T follicular helper cell (primary cell): ENCODE results near the gene STK35.

Source experiments
- DNase-seq: peaks from one replicate; pipeline ENCODE4 v3.0.0-alpha.2; 2020; ENCODE audit warnings: low read depth
- total RNA-seq, 2 experiments: gene quantifications; one replicate each; lab custom pipeline; 2026; lab: John Stamatoyannopoulos, UW

Gene STK35
- 52.3 to 61.2 reads per million in 2 experiments for total RNA-seq

DNA sequence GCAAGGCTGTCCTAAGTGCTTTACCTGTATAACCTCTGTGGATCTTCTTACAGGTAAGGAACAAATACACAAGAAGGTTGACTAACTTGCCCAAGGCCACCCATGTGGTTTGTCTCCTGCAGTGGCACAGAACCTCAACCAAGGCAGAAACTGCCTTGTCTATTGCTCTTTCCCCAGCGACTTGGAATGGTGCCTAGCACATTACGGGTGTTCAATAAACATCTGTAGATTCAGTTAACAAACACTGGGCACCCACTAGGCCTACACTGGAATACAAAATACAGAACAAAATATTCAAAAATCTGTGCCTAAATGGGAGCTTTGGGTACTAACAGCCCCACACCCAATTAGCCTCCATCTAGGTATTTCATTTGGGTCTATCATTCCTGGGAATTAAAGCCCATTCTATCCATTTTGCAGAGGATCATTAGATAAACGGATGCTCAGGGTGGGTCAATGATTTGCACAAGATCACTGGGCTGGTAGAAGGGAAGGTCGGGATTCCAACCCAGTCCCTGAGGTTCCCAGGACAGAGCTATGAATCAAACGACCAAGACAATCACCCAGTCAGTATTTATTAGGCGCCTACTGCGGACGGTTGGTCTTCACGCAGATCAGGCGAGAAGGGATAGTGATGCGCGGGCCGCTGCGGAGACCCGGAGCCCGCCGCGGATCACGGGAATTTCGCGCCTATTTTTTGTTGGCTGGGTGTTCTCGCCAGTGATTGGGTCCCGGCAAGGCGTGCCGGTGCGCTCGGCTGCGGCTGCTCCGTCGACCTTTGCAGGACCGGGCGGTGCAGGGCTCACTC lies at the start of gene STK35:
TSS of gene STK35 (plus strand) at position 771 of the 808 bp plus-strand sequence. CDS start 55 bp downstream, outside the sequence.
- no peak for DNase-seq

GRCh38 chr20:2051946-2052345 lies 49.7 kb upstream of the STK35 start:
- DNase-seq = no peak

DNA sequence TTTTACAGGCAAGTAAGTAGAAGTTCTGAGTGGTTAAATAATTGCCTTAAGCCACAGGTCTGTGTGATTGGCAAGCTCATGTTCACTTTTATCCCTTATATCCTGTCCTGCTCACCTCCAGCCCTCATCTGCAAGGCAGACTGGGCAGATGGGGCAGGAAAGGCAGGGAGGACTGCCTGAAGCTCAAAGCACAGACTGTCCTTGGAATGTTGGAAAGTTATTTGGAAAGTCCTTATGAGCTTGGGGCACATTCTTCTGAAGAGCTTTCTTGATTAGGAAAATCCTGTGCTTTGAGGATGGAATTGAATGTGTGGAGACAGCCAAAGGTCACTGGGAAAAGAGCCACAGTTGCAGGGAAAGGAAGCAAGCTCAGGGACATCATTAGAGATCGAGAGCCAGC lies 48.9 kb upstream of the STK35 start:
- DNase-seq = no peak

DNA sequence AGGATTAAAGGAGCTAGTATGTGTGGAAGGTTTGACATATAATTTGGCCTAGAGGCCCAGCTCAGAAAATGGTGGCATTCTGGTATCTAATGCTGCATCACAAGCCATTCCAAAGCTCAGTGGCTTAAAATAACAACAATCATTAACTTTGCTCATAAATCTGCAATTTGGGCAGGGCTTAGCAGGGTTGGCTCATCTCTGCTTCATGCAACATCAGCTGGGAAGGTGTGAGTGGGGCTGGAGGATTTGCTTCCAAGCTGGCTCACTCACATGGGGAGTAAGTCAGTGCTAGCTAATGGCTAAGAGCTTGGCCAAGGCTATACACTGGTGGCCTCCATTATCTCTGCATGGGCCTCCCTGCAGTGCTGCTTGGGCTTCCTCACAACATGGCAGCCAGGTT lies 48.0 kb upstream of the STK35 start:
- no peak for DNase-seq

GRCh38 chr20:2054911-2055310 lies 46.7 kb upstream of the STK35 start:
- no peak for DNase-seq

DNA sequence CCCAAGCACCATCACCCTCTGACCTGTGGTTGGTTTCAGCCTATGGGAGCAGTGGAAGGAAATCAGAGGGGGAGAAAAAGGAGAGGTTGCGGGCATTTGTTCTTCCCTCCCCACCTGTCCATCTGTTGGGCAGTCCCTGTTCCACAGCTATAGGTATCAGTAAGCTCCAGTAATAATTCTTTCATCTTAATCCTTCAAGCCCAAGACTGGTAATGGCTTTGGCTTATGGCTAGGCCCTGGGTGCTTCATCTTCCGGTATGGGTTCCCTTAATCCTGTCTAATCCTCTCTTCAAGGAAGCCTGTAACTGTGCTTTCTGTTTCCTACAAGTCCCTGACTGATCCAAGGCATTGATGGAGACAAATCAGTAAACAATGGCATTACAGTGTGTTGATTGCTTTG lies 42.2 kb upstream of the STK35 start:
- no peak for DNase-seq

DNA sequence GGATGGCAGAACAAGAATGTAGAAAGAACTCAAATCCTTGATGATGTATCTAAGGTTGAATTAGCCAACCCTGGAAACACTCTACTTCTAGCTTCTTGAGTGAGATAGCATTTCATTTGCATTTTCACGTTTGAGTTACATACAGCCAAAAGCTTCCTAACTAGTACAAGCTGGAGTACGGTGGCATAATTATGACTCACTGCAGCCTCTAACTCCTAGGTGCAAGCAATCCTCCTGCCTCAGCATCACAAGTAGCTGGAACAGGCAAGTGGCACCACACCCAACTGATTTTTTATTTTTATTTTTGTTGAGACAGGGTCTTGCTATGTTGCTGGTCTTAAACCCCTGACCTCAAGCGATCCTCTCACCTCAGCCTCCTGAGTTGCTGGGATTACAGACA lies 36.5 kb upstream of the STK35 start:
- DNase-seq = no peak

GRCh38 chr20:2066461-2067122 lies 35.0 kb upstream of the STK35 start:
- no peak for DNase-seq

GRCh38 chr20:2080532-2081224 lies 20.9 kb upstream of the STK35 start:
- no peak for DNase-seq

- no peak for DNase-seq
Observed at GRCh38 chr20:2084703-2085102, 16.9 kb upstream of the STK35 start.

GRCh38 chr20:2086177-2086979 lies 15.2 kb upstream of the STK35 start:
- DNase-seq = no peak

GRCh38 chr20:2086980-2087377 lies 14.6 kb upstream of the STK35 start:
- DNase-seq = no peak

GRCh38 chr20:2088891-2089290 lies 12.7 kb upstream of the STK35 start:
- DNase-seq = no peak

- DNase-seq = no peak
Observed at GRCh38 chr20:2089447-2089846, 12.2 kb upstream of the STK35 start.

- peak; percentile 5 for DNase-seq
Observed at GRCh38 chr20:2093159-2093781, 8.4 kb upstream of the STK35 start.

DNA sequence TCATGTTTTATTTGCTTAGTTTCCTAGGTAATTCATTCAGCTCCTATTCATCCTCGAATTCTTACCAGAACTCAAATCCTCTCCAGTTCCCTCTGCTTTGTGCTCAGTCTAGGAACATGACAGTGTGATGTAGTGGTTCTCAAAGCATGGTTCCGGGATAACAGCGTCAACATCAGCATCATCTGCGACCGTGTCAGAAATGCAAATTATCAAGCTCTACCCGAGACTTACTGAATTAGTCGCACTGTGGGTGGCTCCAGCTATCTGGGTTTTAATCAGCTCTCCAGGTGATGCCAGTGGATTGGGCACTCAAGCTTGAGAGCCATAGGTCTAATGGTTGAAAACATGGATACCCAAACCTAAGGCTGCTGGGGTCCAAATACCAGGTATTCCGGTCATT lies 7.7 kb upstream of the STK35 start:
- DNase-seq = no peak

DNA sequence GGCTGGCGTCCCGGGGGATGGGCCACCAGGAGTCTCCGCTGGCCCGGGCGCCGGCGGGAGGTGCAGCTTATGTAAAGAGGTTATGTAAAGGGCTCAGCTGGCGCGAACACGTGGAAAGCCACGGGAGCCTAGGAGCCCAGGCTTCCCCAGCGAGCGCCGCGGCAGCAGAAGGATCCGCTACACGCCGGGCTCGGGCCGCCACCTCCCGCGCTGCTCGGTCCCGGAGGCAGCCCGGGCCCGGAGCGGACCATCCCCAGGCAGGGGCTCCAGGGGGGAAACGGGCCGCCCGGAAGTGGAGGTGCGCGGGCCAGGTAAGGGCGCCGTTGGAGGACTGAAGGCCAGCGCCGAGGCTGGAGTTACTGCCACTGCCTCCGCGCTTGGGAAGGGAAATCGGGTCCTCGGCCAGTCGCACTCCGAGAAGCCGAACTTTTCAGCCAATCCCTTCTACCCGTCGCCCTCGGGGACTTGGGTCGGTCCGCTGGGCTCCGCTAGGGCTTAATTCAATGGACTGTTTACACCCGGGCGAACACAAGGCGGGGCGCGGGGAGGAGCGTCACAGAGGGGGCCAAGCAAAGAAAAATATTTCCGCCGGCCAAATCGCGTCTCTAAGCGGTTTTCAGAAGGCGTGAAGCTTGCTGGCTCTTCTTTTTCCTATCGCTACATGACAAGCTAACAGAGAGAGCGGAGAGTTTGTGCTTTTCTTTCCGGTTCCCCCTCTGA lies 398 bp downstream of the STK35 start:
- peak; percentile 83 for DNase-seq

GRCh38 chr20:2102585-2103460 lies 1.2 kb downstream of the STK35 start:
- peak; percentile 78 for DNase-seq

- no peak for DNase-seq
Observed at GRCh38 chr20:2103461-2104153, 2.0 kb downstream of the STK35 start.
